ENCODE measurements around the gene ERC1.

DNA sequence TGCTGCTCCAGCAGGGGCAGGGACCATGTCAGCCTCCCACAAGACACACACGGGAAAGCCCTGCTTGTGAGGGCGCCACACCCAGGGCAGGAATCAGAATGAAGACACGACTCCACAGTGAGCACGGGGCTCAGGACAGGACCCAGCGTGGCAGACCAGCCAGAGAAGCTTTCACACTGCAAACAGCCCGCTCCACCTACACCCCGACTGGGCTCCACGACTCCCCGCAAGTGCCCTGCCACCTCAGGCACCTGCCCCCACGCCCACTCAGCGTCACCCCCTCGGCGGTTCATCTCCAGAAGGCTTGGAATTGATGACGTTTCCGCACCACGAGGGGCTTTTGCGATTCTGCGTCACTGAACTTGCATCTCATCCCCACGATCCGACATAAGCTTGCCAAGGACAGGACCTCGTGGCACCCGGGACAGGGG is 512.3 kb downstream of the ERC1 start:
- TF ChIP-seq, protein P1, sequence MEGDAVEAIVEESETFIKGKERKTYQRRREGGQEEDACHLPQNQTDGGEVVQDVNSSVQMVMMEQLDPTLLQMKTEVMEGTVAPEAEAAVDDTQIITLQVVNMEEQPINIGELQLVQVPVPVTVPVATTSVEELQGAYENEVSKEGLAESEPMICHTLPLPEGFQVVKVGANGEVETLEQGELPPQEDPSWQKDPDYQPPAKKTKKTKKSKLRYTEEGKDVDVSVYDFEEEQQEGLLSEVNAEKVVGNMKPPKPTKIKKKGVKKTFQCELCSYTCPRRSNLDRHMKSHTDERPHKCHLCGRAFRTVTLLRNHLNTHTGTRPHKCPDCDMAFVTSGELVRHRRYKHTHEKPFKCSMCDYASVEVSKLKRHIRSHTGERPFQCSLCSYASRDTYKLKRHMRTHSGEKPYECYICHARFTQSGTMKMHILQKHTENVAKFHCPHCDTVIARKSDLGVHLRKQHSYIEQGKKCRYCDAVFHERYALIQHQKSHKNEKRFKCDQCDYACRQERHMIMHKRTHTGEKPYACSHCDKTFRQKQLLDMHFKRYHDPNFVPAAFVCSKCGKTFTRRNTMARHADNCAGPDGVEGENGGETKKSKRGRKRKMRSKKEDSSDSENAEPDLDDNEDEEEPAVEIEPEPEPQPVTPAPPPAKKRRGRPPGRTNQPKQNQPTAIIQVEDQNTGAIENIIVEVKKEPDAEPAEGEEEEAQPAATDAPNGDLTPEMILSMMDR (IDR thresholded peaks at IDR 0.05; ENCODE audit: poor library complexity), result no peak
- TF ChIP-seq EZH2 (IDR thresholded peaks at IDR 0.05; ENCODE audit: borderline replicate concordance) (no peak), EZH2phosphoT487 (IDR thresholded peaks at IDR 0.05; ENCODE audit: low read depth, severe bottlenecking, unreplicated experiment) (no peak)

All from hepatocyte (in vitro differentiated cells).